Skeletal muscle cell (primary cell): ENCODE measurements around the gene HPSE2.

Source experiments
- DNase-seq: peaks from one replicate; pipeline ENCODE4 v3.0.0-alpha.2; 2010; ENCODE audit warnings: low read depth
- H3K4me3 ChIP-seq: 2 replicates; pipeline ENCODE4 v1.5.1; 2011; ENCODE audit warnings: low read depth, mild to moderate bottlenecking, control low read depth, low read length, moderate library complexity

HPSE2 gene

DNA sequence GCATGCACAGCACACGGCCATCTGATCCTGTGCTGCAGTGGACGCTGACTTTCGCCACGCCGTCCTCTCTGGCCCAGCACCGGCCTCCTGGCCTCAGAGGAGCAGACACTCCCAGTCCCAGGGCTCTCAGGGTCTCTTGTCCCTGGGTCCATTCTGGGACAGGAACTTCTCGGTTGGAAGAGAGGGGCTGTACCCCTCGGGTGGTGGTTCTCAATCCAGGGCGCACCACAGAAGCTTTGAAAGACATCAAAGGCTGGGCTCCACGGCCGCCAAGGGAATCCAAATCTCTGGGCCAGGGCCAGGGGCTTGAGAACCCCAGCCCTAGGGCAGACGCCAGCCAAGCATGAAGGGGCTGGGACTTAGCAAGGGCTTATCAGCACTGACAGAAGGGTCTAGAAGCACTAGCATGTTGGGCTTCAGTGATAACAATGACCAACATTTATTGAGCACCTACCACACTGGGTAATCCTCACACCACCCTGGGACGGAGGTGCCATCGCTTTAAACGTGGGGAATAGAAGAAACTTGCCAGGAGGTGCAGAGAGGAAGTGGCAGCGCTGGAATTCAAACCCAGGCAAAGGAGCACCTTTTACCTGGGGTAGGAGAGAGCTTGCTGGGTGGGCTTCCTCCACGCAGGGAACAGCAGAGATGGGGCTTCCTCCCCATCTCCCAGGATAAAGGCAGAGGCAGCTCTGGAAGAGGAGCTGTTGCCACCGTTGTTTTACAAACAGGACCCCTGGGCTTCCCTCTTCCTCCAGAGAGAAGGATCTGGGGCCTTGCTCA is 818.9 kb downstream of the HPSE2 start:
- no peak for DNase-seq
- no peak overlapping the region for H3K4me3 ChIP-seq

DNA sequence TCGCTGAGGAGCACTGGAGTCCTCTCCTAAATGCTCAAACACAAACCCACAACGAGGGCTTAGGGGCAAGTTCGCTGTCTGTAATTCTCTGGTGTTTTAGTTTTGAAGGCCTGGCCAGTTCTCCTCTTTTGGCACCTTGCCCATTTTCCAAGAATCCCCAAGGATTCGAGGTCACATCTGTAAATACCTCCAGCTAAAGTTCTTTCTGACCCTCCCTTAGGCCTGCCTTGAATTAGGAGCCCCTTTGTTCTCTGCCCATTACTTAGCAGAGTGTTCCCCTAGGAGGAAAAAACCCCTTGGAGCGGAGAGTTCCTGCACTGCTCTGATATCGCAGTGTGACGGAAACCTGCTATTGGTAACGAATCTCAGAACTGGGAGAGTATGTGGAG is 819.9 kb downstream of the HPSE2 start:
- H3K4me3 ChIP-seq: no peak overlapping the region
- no peak for DNase-seq

DNA sequence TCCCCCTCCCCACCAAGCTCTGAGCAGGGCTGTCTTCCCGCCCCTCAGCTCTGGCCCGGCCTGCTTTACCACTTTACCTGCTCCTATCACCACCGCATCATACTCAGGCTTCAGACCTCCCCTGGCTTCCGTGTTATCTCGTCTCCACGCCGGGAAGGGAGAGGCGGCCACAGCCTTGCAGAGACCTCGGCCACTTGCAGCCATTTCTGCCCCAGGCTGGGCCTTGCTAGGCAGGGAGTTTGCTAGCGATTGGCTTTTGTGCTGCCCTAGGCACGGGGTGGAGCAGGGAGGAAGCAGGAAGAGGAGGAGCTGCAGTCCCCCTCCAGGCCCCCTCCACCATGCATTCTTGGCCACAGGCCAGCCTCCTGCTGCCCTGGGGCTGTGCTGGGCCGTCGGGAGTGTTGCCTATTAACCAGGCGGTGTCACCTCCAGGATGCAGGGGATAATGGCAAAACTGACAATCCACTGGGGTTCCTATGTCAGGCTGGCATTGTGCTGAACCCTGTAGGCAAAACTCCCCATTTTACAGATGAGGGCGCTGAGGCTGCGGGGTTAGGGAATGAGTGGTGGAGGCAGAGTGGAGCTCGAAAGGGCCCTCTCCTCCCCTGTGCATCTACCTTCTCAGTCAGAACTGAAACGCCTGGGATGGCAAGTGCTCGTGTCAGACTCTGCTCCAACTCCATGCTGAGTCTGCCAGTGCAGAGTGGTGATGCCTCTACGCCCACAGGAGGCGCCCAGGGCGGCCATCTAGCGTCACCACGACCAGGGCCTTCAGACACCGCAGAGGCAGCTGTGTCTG is 820.5 kb downstream of the HPSE2 start, which contains the start of gene PYROXD2:
Gene PYROXD2 (minus strand): TSS at position 251 of the 799 bp plus-strand sequence. CDS start 47 bp downstream, at position 204.
- H3K4me3 ChIP-seq: peak within 1 kb of the TSS; percentile 63
- peak; percentile 68 for DNase-seq

DNA sequence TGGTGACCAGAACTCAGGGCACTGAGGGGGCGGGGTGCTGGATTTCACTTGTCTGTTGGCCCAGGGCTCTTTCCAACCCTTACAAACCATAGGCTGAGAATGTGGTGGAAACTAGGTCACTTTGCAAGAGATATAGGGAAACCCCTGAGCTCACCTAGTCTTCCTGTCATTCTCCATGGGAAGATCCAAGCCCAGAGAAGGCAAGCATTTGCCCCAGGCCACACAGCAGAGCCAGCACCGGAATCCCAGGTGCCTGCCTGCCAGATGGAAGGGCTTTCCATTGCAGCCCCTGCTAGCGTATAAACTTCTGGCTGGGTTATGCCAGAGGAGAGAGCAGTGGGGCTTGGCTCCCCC is 821.1 kb downstream of the HPSE2 start:
- DNase-seq: no peak
- peak overlapping the region; percentile 63 for H3K4me3 ChIP-seq

DNA sequence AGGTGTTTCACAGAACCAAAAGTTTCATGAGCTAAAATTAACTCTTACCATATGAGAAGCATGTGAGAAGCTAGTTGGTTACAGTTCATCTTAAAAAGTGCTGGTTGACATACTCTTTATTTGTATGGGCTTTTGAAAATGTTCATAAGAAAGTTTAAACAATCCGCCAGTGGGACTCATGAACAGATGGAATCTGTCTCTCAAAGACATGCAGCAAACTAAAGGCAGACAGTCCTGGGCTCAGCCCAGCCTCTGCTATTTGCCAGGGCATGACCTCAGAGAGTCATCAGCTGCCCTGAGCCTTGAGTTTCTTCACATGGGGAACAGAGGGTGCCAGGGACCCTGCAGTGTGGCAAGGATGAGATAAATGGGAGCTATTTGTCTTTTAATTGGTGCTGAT is 823.9 kb downstream of the HPSE2 start:
- DNase-seq: no peak
- H3K4me3 ChIP-seq: no peak overlapping the region

DNA sequence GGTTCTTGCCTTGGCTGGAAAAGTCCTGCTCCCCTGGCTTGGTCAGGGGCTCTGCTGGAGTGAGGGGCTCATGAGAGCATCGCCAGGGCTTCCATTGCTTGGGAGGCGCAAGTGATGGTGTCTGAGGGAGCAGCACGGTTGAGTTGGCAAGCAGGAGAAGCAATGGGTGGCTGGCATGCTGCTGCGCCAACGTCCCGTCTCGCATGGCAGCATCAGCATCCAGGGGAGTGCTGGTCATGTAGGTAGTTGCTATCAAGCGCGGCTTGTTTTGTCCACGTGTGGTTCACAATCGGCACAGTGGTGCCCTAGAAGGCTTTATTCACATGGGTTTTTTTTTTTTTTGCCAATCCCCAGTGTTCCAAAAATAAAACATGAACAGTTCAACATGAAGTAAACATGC is 824.5 kb downstream of the HPSE2 start:
- no peak overlapping the region for H3K4me3 ChIP-seq
- no peak for DNase-seq

DNA sequence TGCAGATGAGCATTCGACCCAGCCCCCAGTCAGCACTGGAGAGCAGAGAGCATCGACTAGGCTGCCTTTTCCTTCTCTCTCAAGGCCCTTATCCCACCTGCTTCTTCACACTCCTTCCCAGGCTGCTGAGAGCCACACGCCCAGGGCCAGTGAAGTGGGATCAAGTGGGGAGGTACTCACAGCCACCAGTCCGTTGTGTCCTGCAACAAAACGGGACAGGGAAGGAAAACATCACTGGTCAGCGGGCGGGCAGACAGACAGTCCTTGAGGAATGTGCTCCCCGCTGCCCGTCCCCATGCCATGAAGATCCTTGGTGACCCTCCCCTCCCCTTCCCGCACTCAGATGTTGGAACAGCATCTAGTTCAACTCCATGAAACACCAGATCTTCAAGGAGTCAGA is 824.9 kb downstream of the HPSE2 start:
- no peak overlapping the region for H3K4me3 ChIP-seq
- DNase-seq: no peak

DNA sequence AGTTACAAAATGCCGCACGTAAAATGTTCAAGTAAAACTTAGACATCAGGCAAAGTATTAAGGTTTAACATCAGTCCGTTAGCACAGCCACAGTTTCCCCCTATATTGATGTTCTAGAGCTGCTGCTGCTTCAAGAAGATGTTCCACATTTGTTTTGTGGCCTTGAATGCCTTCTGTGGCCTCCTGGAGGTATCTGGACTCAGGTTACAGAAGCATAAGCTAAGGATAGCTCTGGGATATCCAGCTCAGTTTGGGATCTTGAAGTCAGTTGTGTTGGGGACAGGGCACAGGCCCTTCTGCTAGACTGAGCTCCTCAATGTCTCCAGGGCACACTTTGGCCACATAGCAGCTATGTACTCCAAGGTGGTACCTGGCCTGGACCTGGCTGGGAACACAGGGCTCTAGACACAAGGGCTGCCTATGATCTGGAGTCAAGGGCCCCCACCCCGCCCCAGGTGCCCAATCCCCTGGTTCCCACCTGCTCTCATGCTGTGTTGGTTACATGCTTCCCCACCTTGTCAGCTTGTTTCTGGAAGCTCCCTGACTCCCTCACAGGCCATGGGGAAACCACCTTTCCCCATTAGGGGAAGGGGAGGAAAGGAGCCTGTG is 825.4 kb downstream of the HPSE2 start:
- no peak for DNase-seq
- no peak overlapping the region for H3K4me3 ChIP-seq

DNA sequence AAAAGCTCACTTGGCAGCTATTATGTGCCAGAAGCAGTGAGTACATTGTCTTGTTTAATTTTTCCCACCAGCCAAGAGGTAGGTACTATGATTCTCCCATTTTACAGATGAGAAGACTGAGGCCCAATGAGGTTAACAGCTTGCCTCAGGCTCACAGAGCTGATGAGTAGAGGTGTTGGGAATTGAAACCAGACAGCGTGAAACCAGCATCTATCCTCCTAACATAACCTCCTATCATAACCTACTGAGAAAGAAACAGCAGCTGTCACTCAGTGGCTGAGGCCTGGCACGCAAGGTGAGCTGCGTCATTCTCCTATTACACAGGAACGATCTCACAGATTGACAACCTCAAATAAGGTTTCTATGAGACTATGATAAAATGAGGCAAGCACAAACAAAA is 826.9 kb downstream of the HPSE2 start:
- DNase-seq: no peak
- no peak overlapping the region for H3K4me3 ChIP-seq

DNA sequence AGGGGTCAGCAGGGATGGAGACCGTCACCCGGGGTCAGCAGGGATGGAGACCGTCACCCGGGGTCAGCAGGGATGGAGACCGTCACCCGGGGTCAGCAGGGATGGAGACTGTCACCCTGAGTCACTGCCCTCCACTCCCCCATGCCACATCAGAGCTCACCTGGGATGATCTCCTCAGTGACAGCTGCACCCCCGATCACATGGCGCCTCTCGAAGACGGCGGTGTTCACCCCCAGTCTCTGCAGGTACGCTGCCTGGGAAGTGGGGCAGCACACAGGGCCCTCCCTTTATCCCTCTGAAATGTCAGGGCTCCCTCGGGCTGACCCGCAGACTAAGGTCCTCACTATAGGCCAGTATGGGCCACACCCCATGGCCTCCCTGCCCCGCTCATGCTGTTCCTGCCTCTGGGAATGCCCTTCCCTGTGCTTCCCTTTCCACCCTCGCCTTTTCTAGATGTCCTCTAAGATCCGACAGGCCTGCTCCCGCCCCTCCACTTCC is 827.9 kb downstream of the HPSE2 start:
- DNase-seq: no peak
- H3K4me3 ChIP-seq: no peak overlapping the region
